Bronchial epithelial cell (primary cell): ENCODE results near the gene ZFAND6. TPM values are rescaled to one million over a fixed set of nuclear protein-coding genes. Genes with fewer than 3 reads are reported as not detected.
A peak's percentile ranks its signal among the peaks of the same experiment; 100 is the strongest.

Experiments
- DNase-seq: peaks from one replicate; pipeline ENCODE4 v3.0.0-alpha.2; 2010; ENCODE audit warnings: low read depth
- FAIRE-seq: peaks from 2 replicates; lab custom pipeline; 2011; peaks lifted over from hg19 to GRCh38; lab: Jason Lieb, UNC
- H3K27me3 ChIP-seq: 2 replicates; pipeline ENCODE4 v1.5.1; 2011; ENCODE audit warnings: low read length; ENCODE audit not compliant: control insufficient read depth, insufficient read depth
- H3K36me3 ChIP-seq: 2 replicates; pipeline ENCODE4 v1.5.1; 2011; ENCODE audit warnings: low read length; ENCODE audit not compliant: control insufficient read depth, insufficient read depth
- H3K4me3 ChIP-seq: 2 replicates; pipeline ENCODE4 v1.5.1; 2011; ENCODE audit warnings: mild to moderate bottlenecking, low read depth, low read length, control low read depth
- total RNA-seq: library from RNA; depleted of rRNA; stranded (reverse); fragments of >200 nt; gene quantifications from 2 replicates; pipeline ENCODE4 v1.2.1, GENCODE V29; 2014
- TF ChIP-seq, protein P1 (sequence below): IDR thresholded peaks from 2 replicates; pipeline ENCODE4 v1.5.1; 2011; ENCODE audit warnings: mild to moderate bottlenecking, moderate library complexity, low read length, control low read depth, inconsistent platforms; ENCODE audit not compliant: insufficient read depth, severe bottlenecking

Gene ZFAND6
- total RNA-seq, 1 donor from 2014 or later: 186 TPM

DNA sequence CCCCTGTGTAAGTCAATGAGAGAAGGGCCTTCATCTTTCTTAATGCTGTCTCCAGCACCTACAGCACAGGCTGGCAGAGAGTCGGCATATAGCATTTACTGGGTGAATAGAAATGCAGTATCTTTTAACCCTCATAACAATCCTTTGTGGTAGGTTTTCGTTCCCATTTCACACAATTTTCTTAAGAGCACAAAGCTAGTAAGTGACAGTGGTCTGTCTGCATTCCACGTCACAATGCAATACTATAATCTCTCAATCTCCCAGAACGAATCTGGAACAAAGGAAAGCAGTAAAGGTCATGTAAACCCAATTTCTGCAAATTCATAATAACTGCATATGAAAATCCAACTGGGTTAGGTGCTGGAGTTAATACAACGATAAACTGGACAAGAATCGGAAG, 1.4 kb upstream of the ZFAND6 start:
- Histone ChIP-seq H3K27me3 (no peaks in the 10 kb centered on the region), H3K36me3 (no peaks in the 10 kb centered on the region), H3K4me3 (no peak overlapping the region)
- FAIRE-seq (no peak), DNase-seq (no peak)
- TF ChIP-seq, protein P1, sequence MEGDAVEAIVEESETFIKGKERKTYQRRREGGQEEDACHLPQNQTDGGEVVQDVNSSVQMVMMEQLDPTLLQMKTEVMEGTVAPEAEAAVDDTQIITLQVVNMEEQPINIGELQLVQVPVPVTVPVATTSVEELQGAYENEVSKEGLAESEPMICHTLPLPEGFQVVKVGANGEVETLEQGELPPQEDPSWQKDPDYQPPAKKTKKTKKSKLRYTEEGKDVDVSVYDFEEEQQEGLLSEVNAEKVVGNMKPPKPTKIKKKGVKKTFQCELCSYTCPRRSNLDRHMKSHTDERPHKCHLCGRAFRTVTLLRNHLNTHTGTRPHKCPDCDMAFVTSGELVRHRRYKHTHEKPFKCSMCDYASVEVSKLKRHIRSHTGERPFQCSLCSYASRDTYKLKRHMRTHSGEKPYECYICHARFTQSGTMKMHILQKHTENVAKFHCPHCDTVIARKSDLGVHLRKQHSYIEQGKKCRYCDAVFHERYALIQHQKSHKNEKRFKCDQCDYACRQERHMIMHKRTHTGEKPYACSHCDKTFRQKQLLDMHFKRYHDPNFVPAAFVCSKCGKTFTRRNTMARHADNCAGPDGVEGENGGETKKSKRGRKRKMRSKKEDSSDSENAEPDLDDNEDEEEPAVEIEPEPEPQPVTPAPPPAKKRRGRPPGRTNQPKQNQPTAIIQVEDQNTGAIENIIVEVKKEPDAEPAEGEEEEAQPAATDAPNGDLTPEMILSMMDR: no peak

DNA sequence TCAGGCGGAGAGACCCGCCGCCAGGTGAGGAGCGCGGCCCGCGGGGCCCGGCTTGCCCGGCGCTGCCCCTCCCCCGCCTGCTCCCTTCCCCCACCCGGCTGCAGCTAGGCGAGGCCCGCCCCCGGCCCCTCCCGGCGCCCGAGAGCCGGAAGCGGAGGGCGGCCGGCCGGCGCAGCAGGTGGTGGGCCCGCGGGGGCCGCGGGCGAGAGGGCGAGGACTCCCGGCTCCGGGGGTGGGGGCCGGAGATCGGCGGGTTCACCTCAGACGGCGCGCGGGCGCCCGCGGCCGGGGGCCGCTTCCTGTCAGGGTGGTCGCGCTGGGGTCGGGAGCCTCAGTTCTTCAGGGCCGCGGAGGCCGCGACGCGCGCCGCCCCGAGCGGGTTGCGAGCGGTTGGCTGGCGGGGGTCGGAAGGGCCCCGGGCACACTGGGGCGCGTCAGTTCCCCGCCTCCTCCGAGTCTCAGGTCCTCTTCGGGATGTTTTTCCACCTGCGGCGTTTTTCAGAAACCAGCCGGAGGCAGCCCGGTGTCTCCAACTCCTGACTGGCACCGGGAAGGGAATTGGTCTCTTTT, 395 bp downstream of the ZFAND6 start:
- FAIRE-seq (no peak), DNase-seq (no peak)
- TF ChIP-seq, protein P1: no peak
- Histone ChIP-seq H3K36me3 (no peaks in the 10 kb centered on the region), H3K27me3 (no peaks in the 10 kb centered on the region), H3K4me3 (peak overlapping the region; percentile 71)

DNA sequence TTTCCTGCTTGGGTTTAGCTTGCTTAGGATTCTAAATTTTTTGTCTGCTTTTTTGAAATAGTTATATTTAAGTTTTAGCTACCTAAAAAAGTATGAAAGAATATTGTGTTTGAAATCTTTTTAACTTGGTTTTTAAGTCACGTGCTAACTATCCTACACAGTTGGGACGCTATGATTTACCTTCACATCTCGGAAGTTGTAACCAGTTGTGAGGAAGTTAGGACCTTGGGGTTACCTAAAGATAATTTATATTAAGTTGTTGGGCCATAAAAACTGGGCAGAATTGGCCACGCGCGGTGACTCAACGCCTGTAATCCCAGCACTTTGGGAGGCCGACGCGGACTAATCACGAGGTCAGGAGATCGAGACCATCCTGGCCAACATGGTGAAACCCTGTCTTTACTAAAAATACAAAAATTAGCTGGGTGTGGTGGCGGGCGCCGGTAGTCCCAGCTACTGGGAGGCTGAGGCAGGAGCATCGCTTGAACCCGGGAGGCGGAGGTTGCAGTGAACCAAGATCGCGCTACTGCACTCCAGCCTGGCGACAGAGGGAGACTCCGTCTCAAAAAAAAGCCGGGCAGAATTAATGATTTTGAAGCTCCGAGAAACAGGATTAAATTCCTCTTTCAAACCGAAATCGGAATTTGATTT, 1.0 kb downstream of the ZFAND6 start:
- DNase-seq: peak; percentile 49
- TF ChIP-seq, protein P1: peak; percentile 7
- FAIRE-seq: no peak
- Histone ChIP-seq H3K4me3 (peak overlapping the region; percentile 71), H3K27me3 (no peaks in the 10 kb centered on the region), H3K36me3 (no peaks in the 10 kb centered on the region)

DNA sequence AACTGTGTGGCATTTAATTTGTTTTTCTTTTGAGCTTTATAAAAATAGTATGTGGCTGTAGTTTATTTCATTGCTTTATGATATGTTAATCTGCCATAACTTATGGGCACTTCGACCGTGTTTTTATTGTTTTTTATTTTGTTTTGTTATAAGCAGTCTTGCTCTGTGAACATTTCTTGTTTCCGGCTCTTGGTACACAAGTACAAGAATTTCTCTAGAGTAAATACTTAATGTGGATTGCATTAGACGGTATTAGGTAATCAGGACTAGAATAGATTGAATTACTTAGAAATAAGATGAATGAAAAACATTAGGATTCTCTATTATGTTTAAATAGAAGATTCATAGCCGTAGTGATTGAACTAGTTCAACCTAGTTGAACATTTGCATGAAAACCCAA, 2.1 kb downstream of the ZFAND6 start:
- FAIRE-seq (no peak), DNase-seq (peak; percentile 40)
- Histone ChIP-seq H3K27me3 (no peaks in the 10 kb centered on the region), H3K4me3 (peak overlapping the region; percentile 71), H3K36me3 (no peaks in the 10 kb centered on the region)
- TF ChIP-seq, protein P1: no peak

DNA sequence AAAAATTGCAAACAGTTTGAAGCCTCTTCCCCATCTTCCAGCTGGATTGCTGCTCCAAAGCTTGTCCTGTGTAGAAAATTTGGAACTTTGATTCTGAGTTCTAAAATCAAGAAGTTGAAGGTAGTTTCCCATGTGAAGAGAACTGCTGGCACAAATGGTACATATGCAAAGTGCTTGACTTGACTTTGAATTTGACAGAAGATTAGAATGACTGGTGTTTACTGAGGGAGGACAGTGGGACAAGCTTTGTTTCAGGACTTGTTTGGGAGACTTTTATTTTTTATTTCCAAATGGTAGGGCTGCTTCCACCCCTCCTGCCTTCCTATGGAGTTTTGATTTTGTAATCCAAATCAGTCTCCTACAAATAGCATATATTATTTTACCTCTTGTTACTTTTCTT, 7.4 kb downstream of the ZFAND6 start:
- DNase-seq: no peak
- Histone ChIP-seq H3K4me3 (no peak overlapping the region), H3K36me3 (no peaks in the 10 kb centered on the region), H3K27me3 (no peaks in the 10 kb centered on the region)
- TF ChIP-seq, protein P1: no peak
- FAIRE-seq: no peak
